Stimulated activated naive CD4-positive, alpha-beta T cell treated with Interleukin-2 at 50 U/mL for 16 hours (primary cell): Measurements from ENCODE around the gene RNF10.
"Not testable (repeated sequence)": the region's sequence is repeated elsewhere in the genome, so short reads cannot be mapped to it uniquely, and the experiment has no call there.

Experiments
- DNase-seq: peaks from one replicate; lab custom pipeline; 2025; lab: John Stamatoyannopoulos, UW

RNF10 gene

GRCh38 chr12:120528861-120529525 lies 5.2 kb upstream of the RNF10 start, which contains the start of gene COQ5:
COQ5 (minus strand) TSS chr12:120529158; CDS start chr12:120529141, 17 bp downstream.
- DNase-seq = peak; percentile 84

DNA sequence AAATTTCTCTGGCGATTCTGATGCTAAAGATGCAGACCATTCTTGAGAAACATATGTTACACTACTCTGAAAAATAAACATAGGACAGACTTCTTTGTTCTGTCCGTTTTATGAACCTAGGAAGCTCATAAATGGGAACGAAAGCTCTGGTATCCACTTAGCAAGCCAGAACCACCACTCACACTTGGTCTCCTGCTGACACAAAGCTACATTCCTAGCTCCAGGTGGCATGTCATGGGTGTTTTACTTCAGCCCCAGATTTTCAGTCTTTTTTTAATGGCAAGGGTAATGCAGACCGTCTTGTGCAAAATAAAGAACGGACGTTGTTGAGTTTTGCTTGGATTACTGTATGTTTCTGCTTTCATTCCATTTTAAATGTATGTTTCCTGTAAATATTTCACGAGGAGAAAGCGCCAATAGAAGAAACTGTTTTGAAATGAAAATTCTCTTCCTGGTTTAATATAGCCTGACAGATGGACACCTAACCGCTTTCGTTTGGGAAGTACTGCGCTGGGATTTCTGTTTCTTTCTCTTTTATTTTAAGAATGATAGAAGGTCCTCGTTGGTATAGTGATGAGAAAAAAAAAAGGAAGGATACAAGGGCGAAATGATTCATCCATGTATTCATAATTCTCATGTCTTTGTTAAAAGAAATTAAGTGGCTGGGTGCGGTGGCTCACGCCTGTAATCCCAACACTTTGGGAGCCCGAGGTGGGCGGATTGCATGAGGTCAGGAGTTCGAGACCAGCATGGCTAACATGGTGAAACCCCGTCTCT lies 4.3 kb upstream of the RNF10 start:
- DNase-seq = no peak

- DNase-seq = not testable (repeated sequence)
Measured at GRCh38 chr12:120530418-120530761, 3.8 kb upstream of the RNF10 start.

GRCh38 chr12:120532701-120533238 lies 1.4 kb upstream of the RNF10 start:
- no peak for DNase-seq

DNA sequence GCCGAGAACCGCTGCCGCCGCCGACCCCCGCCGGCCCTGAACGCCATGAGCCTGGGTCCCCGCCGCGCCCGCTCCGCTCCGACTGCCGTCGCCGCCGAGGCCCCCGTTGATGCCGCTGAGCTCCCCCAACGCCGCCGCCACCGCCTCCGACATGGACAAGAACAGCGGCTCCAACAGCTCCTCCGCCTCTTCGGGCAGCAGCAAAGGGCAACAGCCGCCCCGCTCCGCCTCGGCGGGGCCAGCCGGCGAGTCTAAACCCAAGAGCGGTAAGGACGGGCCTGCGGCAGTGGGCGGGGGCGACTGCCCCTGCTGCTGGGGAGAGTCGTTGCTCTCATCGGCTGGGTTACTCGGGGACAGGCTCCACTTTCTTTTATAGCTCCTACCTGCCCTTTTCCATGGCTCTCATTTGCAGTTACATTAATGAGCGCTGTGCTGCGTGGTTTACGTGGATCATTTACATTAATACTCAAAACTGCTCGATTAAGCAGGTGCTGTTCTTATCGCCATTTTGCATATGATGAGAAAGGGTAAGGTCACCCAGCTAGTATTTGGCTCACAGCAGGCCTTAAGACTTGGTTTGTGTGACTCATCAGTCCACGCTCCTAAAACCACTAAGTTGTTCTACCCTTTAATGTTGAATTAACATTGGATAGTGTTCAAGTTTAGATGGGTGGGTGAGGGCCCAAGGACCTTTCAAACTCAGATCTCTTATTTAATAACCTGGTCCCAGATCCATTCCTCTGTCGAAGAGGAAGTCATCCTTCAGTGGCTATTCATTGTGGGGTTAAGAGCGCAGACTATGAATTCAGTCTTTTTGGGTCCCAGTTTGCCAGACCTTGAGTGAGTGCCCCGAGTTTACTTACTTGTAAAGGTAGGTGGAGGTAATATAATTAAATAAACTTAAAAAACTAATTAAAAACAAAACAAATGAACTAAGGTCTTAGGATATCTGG lies 823 bp downstream of the RNF10 start:
- peak; percentile 31 for DNase-seq

- DNase-seq = peak; percentile 5
Measured at GRCh38 chr12:120536064-120536791, 2.1 kb downstream of the RNF10 start.

GRCh38 chr12:120537856-120538220 lies 3.7 kb downstream of the RNF10 start:
- no peak for DNase-seq

- DNase-seq = no peak
Measured at GRCh38 chr12:120538281-120539156, 4.4 kb downstream of the RNF10 start.

DNA sequence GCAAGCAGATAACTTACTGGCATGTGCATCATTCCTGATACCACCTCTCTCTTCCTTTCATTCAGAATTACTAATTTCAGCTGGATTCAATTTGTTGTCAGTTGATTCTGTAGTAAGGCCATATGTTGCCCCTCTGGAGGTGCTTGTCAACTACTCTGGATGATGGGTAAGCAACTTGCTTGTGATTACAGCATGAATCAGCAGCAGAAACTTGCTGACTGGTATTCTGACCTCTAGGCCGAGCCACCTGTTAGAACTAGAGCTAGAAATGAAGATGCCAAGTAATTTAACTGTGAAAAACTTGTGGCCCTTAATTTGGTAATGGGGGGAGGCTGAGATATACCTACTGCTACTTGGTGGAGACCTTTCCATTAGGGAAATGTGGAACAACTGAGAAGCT lies 5.1 kb downstream of the RNF10 start:
- DNase-seq = no peak

- no peak for DNase-seq
Measured at GRCh38 chr12:120540445-120540844, 6.3 kb downstream of the RNF10 start.

GRCh38 chr12:120542166-120542565 lies 8.0 kb downstream of the RNF10 start:
- DNase-seq = no peak

- no peak for DNase-seq
Measured at GRCh38 chr12:120544691-120545090, 10.5 kb downstream of the RNF10 start.

DNA sequence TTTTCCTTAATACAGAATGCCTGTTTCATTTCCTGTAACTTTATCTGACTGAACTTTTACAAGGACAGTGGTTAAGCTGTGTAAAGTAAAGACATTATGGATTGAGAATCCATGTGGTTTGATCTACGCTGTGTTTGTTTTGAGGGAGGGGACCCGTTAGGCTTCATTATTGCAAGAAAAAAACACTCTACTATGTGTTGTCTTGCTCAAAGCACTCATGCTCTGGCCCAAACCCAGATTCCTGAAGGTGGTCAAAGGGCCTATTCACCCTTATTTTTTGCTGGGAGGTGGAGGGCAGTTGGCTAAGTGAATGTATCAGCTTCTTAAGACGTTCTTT lies 11.9 kb downstream of the RNF10 start:
- DNase-seq = no peak

GRCh38 chr12:120554678-120555077 lies 20.5 kb downstream of the RNF10 start:
- DNase-seq = no peak

- no peak for DNase-seq
Measured at GRCh38 chr12:120557589-120557988, 23.4 kb downstream of the RNF10 start.

DNA sequence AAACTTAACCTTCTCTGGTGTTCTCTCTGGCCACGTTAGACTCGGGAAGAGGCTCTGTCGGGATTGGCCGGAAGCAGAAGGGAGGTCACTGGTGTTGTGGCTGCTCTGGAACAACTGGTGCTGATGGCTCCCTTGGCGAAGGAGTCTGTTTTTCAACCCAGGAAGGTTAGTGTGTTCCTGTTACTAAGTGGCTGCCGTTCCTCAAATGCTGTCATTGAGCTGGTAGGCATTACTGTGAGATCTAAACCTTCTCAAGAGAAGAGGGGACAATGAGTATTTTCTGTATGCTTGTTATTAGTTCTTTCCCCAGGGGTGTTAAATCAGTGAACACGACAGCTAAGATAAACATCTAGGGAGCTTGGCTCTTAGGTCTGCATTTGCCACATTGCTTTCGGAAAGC lies 28.8 kb downstream of the RNF10 start:
- no peak for DNase-seq

- no peak for DNase-seq
Measured at GRCh38 chr12:120563495-120563894, 29.3 kb downstream of the RNF10 start.

- DNase-seq = no peak
Measured at GRCh38 chr12:120571299-120571698, 37.1 kb downstream of the RNF10 start.

- DNase-seq = no peak
Measured at GRCh38 chr12:120573560-120573959, 39.4 kb downstream of the RNF10 start.

DNA sequence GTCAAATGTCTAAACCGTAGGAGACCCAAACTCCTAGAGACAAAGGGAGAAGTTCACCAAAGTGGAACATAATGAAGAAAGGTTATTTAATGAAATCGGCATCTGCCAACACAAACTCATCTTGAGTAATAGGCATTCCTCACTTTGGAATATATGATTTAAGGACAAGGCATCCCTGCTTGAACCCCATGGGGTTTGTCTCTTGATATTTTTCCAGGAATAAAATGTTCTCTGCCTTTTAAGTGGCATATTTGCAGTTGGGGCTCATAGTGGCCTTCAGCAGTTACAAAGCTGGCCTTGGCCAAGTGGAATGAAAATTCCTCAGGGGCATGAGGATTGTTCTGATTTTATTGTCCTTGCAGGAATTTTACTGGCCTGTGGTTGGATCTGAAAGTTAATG lies 40.0 kb downstream of the RNF10 start:
- DNase-seq = no peak

DNA sequence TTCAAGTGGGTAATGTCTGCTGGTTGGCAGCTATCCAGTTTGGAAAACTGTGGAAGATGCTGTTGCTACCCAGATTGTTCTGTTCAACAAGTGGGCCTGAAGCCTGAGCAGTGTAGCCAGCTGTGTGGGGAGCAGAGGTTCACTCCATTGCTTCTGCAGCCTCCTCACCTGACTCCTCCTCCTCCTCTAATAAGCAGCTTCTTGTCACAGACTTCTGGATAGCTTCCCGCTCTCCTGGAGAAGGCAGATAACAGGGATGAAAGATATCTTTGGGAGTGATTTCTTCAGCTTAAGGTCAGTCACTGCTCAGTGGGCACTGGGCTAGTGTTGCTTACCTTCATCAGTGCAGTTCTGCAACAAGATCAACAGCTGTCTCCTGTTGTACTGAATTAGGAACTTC lies 45.0 kb downstream of the RNF10 start:
- DNase-seq = no peak
